Endodermal cell (in vitro differentiated cells): ENCODE data around the gene RNF144A. TPM values are rescaled to one million over a fixed set of nuclear protein-coding genes. Genes with fewer than 3 reads are reported as not detected.

Source experiments
- DNase-seq: peaks from one replicate; pipeline ENCODE4 v3.0.0-alpha.2; 2017
- H3K27ac ChIP-seq: 2 replicates; pipeline ENCODE4 v1.5.1; 2013; ENCODE audit warnings: mild to moderate bottlenecking, low read depth, low read length, moderate library complexity
- H3K27me3 ChIP-seq: 2 replicates; pipeline ENCODE4 v1.6.1; 2013; ENCODE audit warnings: mild to moderate bottlenecking, low read length, moderate library complexity; ENCODE audit not compliant: insufficient read depth, control insufficient read depth, poor library complexity, severe bottlenecking
- H3K36me3 ChIP-seq: 2 replicates; pipeline ENCODE4 v1.7.0; 2013; ENCODE audit warnings: mild to moderate bottlenecking, low read length, moderate library complexity; ENCODE audit not compliant: control insufficient read depth, insufficient read depth
- H3K4me1 ChIP-seq: one replicate; pipeline ENCODE4 v1.7.0; 2013; ENCODE audit warnings: low read length; ENCODE audit not compliant: control insufficient read depth, insufficient read depth
- H3K4me3 ChIP-seq: 2 replicates; pipeline ENCODE4 v1.5.1; 2013; ENCODE audit warnings: mild to moderate bottlenecking, low read length, moderate library complexity
- H3K9ac ChIP-seq: 2 replicates; pipeline ENCODE4 v1.6.1; 2013; ENCODE audit warnings: mild to moderate bottlenecking, low read length, moderate library complexity; ENCODE audit not compliant: poor library complexity, severe bottlenecking; ENCODE audit errors: extremely low read depth
- H3K9me3 ChIP-seq: 2 replicates; pipeline ENCODE4 v1.6.1; 2013; ENCODE audit warnings: mild to moderate bottlenecking, low read length, moderate library complexity; ENCODE audit not compliant: control insufficient read depth
- H3K27ac Mint-ChIP-seq: 2 replicates; pipeline ENCODE4 v1.8.0; 2020; ENCODE audit warnings: mixed read lengths
- H3K27me3 Mint-ChIP-seq: 2 replicates; pipeline ENCODE4 v1.8.0; 2021; ENCODE audit warnings: mild to moderate bottlenecking, mixed read lengths; ENCODE audit not compliant: insufficient read depth
- H3K36me3 Mint-ChIP-seq: 2 replicates; pipeline ENCODE4 v1.8.0; 2020; ENCODE audit warnings: low read depth, mixed read lengths
- H3K4me1 Mint-ChIP-seq: 2 replicates; pipeline ENCODE4 v1.8.0; 2020; ENCODE audit warnings: mixed read lengths
- H3K4me3 Mint-ChIP-seq: 2 replicates; pipeline ENCODE4 v1.8.0; 2020; ENCODE audit warnings: mild to moderate bottlenecking, moderate library complexity, mixed read lengths
- H3K9me3 Mint-ChIP-seq: 2 replicates; pipeline ENCODE4 v1.8.0; 2020; ENCODE audit warnings: mild to moderate bottlenecking, mixed read lengths
- CTCF ChIP-seq: fragments of 200-600 bp; sonication (generic); conservative IDR thresholded peaks from 2 replicates; pipeline ENCODE4 v1.5.0; 2021; ENCODE audit warnings: antibody characterized with exemption, mild to moderate bottlenecking
- WGBS, 2 experiments: methylation state at CpG; one replicate each; pipeline versions ENCODE4 v1.1.5 to v1.1.7; 2013; ENCODE audit warnings: missing lambda C conversion rate in 2 of 2, mixed read lengths in 1 of 2; ENCODE audit not compliant: insufficient coverage in 1 of 2, insufficient read length in 1 of 2; 5-methylcytosine and 5-hydroxymethylcytosine counted together
- total RNA-seq, 2 donors: library from RNA; stranded (reverse); fragmentation: NEBNext Ultra II Directional in 1 of 2; extraction: Animal tissue kit (Norgen Biotek cat#: 25700) in 1 of 2; gene quantifications; 2 replicates in 1 of 2; 3 replicates in 1 of 2; pipeline ENCODE4 v1.2.1, GENCODE V29; 2021

The RNF144A gene
- total RNA-seq, 2 donors from 2014 or later = 12.4 to 26.0 TPM

GRCh38 chr2:6945087-6945813 lies 28.0 kb downstream of the RNF144A start:
- Histone ChIP-seq H3K27me3 (no peaks in the 10 kb centered on the region), H3K9me3 (no peaks in the 10 kb centered on the region), H3K4me1 (no peaks in the 10 kb centered on the region), H3K27ac (no peak overlapping the region), H3K36me3 (no peaks in the 10 kb centered on the region), H3K4me3 (no peak overlapping the region), H3K9ac (no peak overlapping the region)
- Mint-ChIP-seq H3K36me3 (peaks cover 11% of the 10 kb centered on the region), H3K27ac (no peak overlapping the region), H3K27me3 (no peaks in the 10 kb centered on the region), H3K4me1 (peaks cover 11% of the 10 kb centered on the region), H3K9me3 (no peaks in the 10 kb centered on the region), H3K4me3 (no peak overlapping the region)
- DNase-seq = no peak
- TF ChIP-seq CTCF = no peak
- WGBS, 2 experiments = 95 to 97% methylated on average over 8 to 9 of the region's 9 CpGs

- peaks cover 11% of the 10 kb centered on the region for H3K36me3 Mint-ChIP-seq
- DNase-seq = no peak
- H3K4me3 Mint-ChIP-seq = no peak overlapping the region
Observed at GRCh38 chr2:6945821-6946220, 28.6 kb downstream of the RNF144A start.

GRCh38 chr2:6946722-6947121 lies 29.5 kb downstream of the RNF144A start:
- no peaks in the 10 kb centered on the region for H3K9me3 Mint-ChIP-seq
- peaks cover 11% of the 10 kb centered on the region for H3K36me3 Mint-ChIP-seq
- no peaks in the 10 kb centered on the region for H3K27me3 Mint-ChIP-seq
- H3K4me3 ChIP-seq = no peak overlapping the region
- H3K27ac Mint-ChIP-seq = no peak overlapping the region
- H3K4me3 Mint-ChIP-seq = no peak overlapping the region
- no peaks in the 10 kb centered on the region for H3K27me3 ChIP-seq
- H3K4me1 Mint-ChIP-seq = no peaks in the 10 kb centered on the region
- H3K9ac ChIP-seq = no peak overlapping the region
- no peaks in the 10 kb centered on the region for H3K36me3 ChIP-seq
- H3K4me1 ChIP-seq = no peaks in the 10 kb centered on the region
- 95% methylated on average over 2 of the region's 2 CpGs; no CpG with 5 or more reads in 1 of the 2 experiments for WGBS, 2 experiments
- no peak for DNase-seq
- no peak for TF ChIP-seq CTCF
- no peak overlapping the region for H3K27ac ChIP-seq
- H3K9me3 ChIP-seq = no peaks in the 10 kb centered on the region

More at GRCh38 chr2:6945821-6946220, 28.6 kb downstream of the RNF144A start:
- no peak overlapping the region for H3K4me3 ChIP-seq
- H3K27ac Mint-ChIP-seq = no peak overlapping the region
- no peak for TF ChIP-seq CTCF
- H3K36me3 ChIP-seq = no peaks in the 10 kb centered on the region
- peaks cover 5% of the 10 kb centered on the region for H3K4me1 Mint-ChIP-seq
- no peaks in the 10 kb centered on the region for H3K9me3 Mint-ChIP-seq
- H3K9me3 ChIP-seq = no peaks in the 10 kb centered on the region
- no peak overlapping the region for H3K27ac ChIP-seq
- no peaks in the 10 kb centered on the region for H3K4me1 ChIP-seq
- no peak overlapping the region for H3K9ac ChIP-seq
- no peaks in the 10 kb centered on the region for H3K27me3 ChIP-seq
- H3K27me3 Mint-ChIP-seq = no peaks in the 10 kb centered on the region
